GM23338 (cell line): ENCODE data around the gene IER3IP1. TPM values are rescaled to one million over a fixed set of nuclear protein-coding genes. Genes with fewer than 3 reads are reported as not detected.
"Not testable (repeated sequence)": the region's sequence is repeated elsewhere in the genome, so short reads cannot be mapped to it uniquely, and the experiment has no call there.

Experiments used
- ATAC-seq: fragments of 200-7000 bp; cut with Tn5 transposase; 3 replicates; pipeline ENCODE4 v1.9.1; 2020
- DNase-seq: peaks from one replicate; pipeline ENCODE4 v3.0.0-alpha.2; 2015; ENCODE audit warnings: low spot score
- H2AFZ ChIP-seq: fragments of 200-600 bp; sonication (generic); 2 replicates; pipeline ENCODE4 v1.8.0; 2016; ENCODE audit warnings: antibody characterized with exemption, mild to moderate bottlenecking, moderate library complexity
- H3F3A ChIP-seq: fragments of 200-600 bp; sonication (generic); replicated peaks from 2 replicates; pipeline ENCODE4 v1.8.0; 2017; ENCODE audit warnings: antibody characterized with exemption, mixed run types, low read depth
- H3K27ac ChIP-seq: fragments of 200-600 bp; sonication (generic); 2 replicates; pipeline ENCODE4 v1.6.1; 2016; ENCODE audit warnings: low read depth
- H3K27me3 ChIP-seq: fragments of 200-600 bp; sonication (generic); 2 replicates; pipeline ENCODE4 v1.8.0; 2016; ENCODE audit warnings: mild to moderate bottlenecking, mixed run types, moderate library complexity; ENCODE audit not compliant: insufficient read depth
- H3K36me3 ChIP-seq: fragments of 200-600 bp; sonication (generic); 2 replicates; pipeline ENCODE4 v1.8.0; 2016; ENCODE audit warnings: mild to moderate bottlenecking; ENCODE audit not compliant: insufficient read depth
- H3K4me1 ChIP-seq: fragments of 200-600 bp; sonication (generic); 2 replicates; pipeline ENCODE4 v1.8.0; 2016; ENCODE audit warnings: mild to moderate bottlenecking, moderate library complexity; ENCODE audit not compliant: insufficient read depth
- H3K4me2 ChIP-seq: fragments of 200-600 bp; sonication (generic); 2 replicates; pipeline ENCODE4 v1.7.1; 2017; ENCODE audit warnings: mixed run types
- H3K4me3 ChIP-seq: fragments of 200-600 bp; sonication (generic); 2 replicates; pipeline ENCODE4 v1.6.1; 2016; ENCODE audit warnings: mixed run types
- H3K79me2 ChIP-seq: fragments of 200-600 bp; sonication (generic); replicated peaks from 2 replicates; pipeline ENCODE4 v1.8.0; 2017; ENCODE audit warnings: mild to moderate bottlenecking; ENCODE audit not compliant: insufficient read depth
- H3K9me2 ChIP-seq: fragments of 200-600 bp; sonication (generic); 2 replicates; pipeline ENCODE4 v1.8.0; 2017; ENCODE audit not compliant: insufficient read depth
- H4K20me1 ChIP-seq: fragments of 200-600 bp; sonication (generic); replicated peaks from 2 replicates; pipeline ENCODE4 v1.8.0; 2017; ENCODE audit warnings: mild to moderate bottlenecking; ENCODE audit not compliant: insufficient read depth
- H3K27ac Mint-ChIP-seq: 2 replicates; pipeline ENCODE4 v1.8.0; 2020; ENCODE audit warnings: inconsistent platforms, mild to moderate bottlenecking, moderate library complexity, mixed read lengths
- H3K27me3 Mint-ChIP-seq: 3 replicates; pipeline ENCODE4 v1.8.0; 2022; ENCODE audit warnings: low read depth, mild to moderate bottlenecking, moderate library complexity, mixed read lengths, inconsistent platforms; ENCODE audit not compliant: insufficient read depth, poor library complexity
- H3K36me3 Mint-ChIP-seq: 3 replicates; pipeline ENCODE4 v1.8.0; 2021; ENCODE audit warnings: low read depth, mild to moderate bottlenecking, inconsistent platforms, moderate library complexity, mixed read lengths
- H3K4me1 Mint-ChIP-seq: 3 replicates; pipeline ENCODE4 v1.8.0; 2020; ENCODE audit warnings: mild to moderate bottlenecking, inconsistent platforms, mixed read lengths
- H3K4me3 Mint-ChIP-seq: 3 replicates; pipeline ENCODE4 v1.8.0; 2021; ENCODE audit warnings: moderate library complexity, mild to moderate bottlenecking, inconsistent platforms, mixed read lengths
- H3K9me3 Mint-ChIP-seq: 3 replicates; pipeline ENCODE4 v1.8.0; 2020; ENCODE audit warnings: moderate library complexity, mild to moderate bottlenecking, inconsistent platforms, mixed read lengths
- CREB1 ChIP-seq: fragments of 250-450 bp; sonication (Bioruptor Pico); IDR thresholded peaks from 2 replicates; pipeline ENCODE4 v1.5.0; 2020; ENCODE audit warnings: low read depth, mild to moderate bottlenecking, moderate library complexity
- EZH2 ChIP-seq: fragments of 200-600 bp; sonication (generic); IDR thresholded peaks from one replicate; pipeline ENCODE4 v1.8.0; 2017; ENCODE audit warnings: antibody characterized with exemption, mild to moderate bottlenecking, low read depth; ENCODE audit not compliant: unreplicated experiment
- EZH2phosphoT487 ChIP-seq: fragments of 200-600 bp; sonication (generic); IDR thresholded peaks from one replicate; pipeline ENCODE4 v1.8.1; 2018; ENCODE audit warnings: antibody characterized with exemption; ENCODE audit not compliant: unreplicated experiment
- JUNB ChIP-seq: IDR thresholded peaks from one replicate; pipeline ENCODE4 v1.6.1; 2016; ENCODE audit warnings: antibody characterized with exemption; ENCODE audit not compliant: unreplicated experiment
- NANOG ChIP-seq: IDR thresholded peaks from 2 replicates; pipeline ENCODE4 v1.6.1; 2016; ENCODE audit warnings: antibody characterized with exemption, borderline replicate concordance
- POLR2AphosphoS5 ChIP-seq: IDR thresholded peaks from 2 replicates; pipeline ENCODE4 v1.6.1; 2016; ENCODE audit warnings: antibody characterized with exemption, low read depth
- STAT1 ChIP-seq: IDR thresholded peaks from one replicate; pipeline ENCODE4 v1.6.1; 2016; ENCODE audit warnings: antibody characterized with exemption; ENCODE audit not compliant: unreplicated experiment
- ZNF114 ChIP-seq: fragments of 250-450 bp; sonication (Bioruptor Pico); IDR thresholded peaks from 2 replicates; pipeline ENCODE4 v1.5.0; 2020; ENCODE audit warnings: mild to moderate bottlenecking, moderate library complexity
- polyA plus RNA-seq: library from polyadenylated mRNA; unstranded; fragments of >200 nt; fragmentation: Nextera tagmentation; extraction: Ambion mirVana; gene quantifications from 2 replicates; pipeline ENCODE4 v1.2.1, GENCODE V29; 2016
- total RNA-seq: library from RNA; depleted of rRNA; stranded (reverse); fragments of >200 nt; shearing (Covaris generic); gene quantifications from 2 replicates; pipeline ENCODE4 v1.2.3, GENCODE V29; 2014
- TF ChIP-seq, protein P1 (sequence below): fragments of 250-450 bp; sonication (Bioruptor Pico); IDR thresholded peaks from 2 replicates; pipeline ENCODE4 v1.5.0; 2020; ENCODE audit warnings: mild to moderate bottlenecking, moderate library complexity
- TF ChIP-seq, protein P2 (sequence below): IDR thresholded peaks from one replicate; pipeline ENCODE4 v1.6.1; 2018; ENCODE audit warnings: antibody characterized with exemption; ENCODE audit not compliant: unreplicated experiment
- TF ChIP-seq, protein P3 (sequence below), 2 experiments: fragments of 200-600 bp in 1 of 2; sonication (generic) in 1 of 2; conservative IDR thresholded peaks; 2 replicates each; pipeline versions ENCODE4 v1.5.1 to v1.6.1; 2016 to 2017; ENCODE audit warnings: antibody characterized with exemption in 2 of 2, low read depth in 2 of 2, mild to moderate bottlenecking in 2 of 2, moderate library complexity in 1 of 2

Gene IER3IP1
- total and polyA plus RNA-seq, 2 experiments from 2014 or later: 12.2 to 24.0 TPM

DNA sequence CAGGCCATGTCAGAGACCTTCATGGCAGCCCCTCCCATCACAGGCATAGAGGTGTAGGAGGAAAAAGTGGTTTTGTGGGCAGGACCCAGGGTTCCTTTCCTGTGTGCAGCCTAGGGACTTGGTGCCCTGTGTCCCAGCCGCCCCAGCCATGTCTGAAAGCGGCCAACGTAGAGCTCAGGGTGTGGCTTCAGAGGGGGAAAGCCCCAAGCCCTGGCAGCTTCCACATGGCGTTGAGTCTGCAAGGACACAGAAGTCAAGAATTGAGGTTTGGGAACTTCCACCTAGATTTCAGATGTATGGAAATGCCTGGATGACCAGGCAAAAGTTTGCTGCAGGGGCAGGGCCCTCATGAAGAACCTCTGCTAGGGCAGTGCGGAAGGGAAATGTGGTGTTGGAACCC lies 6.0 kb upstream of the IER3IP1 start:
- not testable (repeated sequence) for H3K4me1 Mint-ChIP-seq
- peaks cover 23% of the 10 kb centered on the region for H3K9me3 Mint-ChIP-seq

DNA sequence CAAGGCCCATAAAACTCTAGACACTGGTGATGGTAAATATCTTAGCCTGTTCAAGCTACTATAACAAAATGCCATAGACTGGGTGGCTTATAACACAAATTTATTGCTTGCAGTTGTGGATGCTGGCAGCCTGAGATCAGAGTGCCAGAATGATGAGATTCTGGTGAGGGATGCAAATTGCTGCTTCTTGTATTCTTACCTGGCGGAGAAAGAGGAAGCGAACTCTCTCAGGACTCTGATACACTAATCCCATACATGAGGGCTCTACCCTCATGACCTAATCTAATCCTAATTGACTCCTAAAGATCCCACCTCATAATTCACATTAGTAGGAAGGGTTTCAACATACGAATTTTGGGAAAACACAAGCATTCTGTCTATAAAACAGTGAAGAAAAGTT lies 4.6 kb upstream of the IER3IP1 start:
- H3K36me3 Mint-ChIP-seq: peaks cover 11% of the 10 kb centered on the region; the same call in 2 of the 3 replicates
- no peak overlapping the region for H3K27ac Mint-ChIP-seq
- no peaks in the 10 kb centered on the region for H3K36me3 ChIP-seq
- no peaks in the 10 kb centered on the region for H4K20me1 ChIP-seq
- TF ChIP-seq CREB1 (no peak), EZH2phosphoT487 (no peak), EZH2 (no peak), STAT1 (no peak), JUNB (no peak), NANOG (no peak), ZNF114 (CRISPR knock-in tag) (no peak), POLR2AphosphoS5 (no peak)
- TF ChIP-seq, protein P1, sequence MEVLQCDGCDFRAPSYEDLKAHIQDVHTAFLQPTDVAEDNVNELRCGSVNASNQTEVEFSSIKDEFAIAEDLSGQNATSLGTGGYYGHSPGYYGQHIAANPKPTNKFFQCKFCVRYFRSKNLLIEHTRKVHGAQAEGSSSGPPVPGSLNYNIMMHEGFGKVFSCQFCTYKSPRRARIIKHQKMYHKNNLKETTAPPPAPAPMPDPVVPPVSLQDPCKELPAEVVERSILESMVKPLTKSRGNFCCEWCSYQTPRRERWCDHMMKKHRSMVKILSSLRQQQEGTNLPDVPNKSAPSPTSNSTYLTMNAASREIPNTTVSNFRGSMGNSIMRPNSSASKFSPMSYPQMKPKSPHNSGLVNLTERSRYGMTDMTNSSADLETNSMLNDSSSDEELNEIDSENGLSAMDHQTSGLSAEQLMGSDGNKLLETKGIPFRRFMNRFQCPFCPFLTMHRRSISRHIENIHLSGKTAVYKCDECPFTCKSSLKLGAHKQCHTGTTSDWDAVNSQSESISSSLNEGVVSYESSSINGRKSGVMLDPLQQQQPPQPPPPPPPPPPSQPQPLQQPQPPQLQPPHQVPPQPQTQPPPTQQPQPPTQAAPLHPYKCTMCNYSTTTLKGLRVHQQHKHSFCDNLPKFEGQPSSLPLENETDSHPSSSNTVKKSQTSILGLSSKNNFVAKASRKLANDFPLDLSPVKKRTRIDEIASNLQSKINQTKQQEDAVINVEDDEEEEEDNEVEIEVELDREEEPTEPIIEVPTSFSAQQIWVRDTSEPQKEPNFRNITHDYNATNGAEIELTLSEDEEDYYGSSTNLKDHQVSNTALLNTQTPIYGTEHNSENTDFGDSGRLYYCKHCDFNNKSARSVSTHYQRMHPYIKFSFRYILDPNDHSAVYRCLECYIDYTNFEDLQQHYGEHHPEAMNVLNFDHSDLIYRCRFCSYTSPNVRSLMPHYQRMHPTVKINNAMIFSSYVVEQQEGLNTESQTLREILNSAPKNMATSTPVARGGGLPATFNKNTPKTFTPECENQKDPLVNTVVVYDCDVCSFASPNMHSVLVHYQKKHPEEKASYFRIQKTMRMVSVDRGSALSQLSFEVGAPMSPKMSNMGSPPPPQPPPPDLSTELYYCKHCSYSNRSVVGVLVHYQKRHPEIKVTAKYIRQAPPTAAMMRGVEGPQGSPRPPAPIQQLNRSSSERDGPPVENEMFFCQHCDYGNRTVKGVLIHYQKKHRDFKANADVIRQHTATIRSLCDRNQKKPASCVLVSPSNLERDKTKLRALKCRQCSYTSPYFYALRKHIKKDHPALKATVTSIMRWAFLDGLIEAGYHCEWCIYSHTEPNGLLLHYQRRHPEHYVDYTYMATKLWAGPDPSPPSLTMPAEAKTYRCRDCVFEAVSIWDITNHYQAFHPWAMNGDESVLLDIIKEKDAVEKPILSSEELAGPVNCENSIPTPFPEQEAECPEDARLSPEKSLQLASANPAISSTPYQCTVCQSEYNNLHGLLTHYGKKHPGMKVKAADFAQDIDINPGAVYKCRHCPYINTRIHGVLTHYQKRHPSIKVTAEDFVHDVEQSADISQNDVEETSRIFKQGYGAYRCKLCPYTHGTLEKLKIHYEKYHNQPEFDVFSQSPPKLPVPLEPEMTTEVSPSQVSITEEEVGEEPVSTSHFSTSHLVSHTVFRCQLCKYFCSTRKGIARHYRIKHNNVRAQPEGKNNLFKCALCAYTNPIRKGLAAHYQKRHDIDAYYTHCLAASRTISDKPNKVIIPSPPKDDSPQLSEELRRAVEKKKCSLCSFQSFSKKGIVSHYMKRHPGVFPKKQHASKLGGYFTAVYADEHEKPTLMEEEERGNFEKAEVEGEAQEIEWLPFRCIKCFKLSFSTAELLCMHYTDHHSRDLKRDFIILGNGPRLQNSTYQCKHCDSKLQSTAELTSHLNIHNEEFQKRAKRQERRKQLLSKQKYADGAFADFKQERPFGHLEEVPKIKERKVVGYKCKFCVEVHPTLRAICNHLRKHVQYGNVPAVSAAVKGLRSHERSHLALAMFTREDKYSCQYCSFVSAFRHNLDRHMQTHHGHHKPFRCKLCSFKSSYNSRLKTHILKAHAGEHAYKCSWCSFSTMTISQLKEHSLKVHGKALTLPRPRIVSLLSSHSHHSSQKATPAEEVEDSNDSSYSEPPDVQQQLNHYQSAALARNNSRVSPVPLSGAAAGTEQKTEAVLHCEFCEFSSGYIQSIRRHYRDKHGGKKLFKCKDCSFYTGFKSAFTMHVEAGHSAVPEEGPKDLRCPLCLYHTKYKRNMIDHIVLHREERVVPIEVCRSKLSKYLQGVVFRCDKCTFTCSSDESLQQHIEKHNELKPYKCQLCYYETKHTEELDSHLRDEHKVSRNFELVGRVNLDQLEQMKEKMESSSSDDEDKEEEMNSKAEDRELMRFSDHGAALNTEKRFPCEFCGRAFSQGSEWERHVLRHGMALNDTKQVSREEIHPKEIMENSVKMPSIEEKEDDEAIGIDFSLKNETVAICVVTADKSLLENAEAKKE (CRISPR knock-in tag): no peak
- TF ChIP-seq, protein P2, sequence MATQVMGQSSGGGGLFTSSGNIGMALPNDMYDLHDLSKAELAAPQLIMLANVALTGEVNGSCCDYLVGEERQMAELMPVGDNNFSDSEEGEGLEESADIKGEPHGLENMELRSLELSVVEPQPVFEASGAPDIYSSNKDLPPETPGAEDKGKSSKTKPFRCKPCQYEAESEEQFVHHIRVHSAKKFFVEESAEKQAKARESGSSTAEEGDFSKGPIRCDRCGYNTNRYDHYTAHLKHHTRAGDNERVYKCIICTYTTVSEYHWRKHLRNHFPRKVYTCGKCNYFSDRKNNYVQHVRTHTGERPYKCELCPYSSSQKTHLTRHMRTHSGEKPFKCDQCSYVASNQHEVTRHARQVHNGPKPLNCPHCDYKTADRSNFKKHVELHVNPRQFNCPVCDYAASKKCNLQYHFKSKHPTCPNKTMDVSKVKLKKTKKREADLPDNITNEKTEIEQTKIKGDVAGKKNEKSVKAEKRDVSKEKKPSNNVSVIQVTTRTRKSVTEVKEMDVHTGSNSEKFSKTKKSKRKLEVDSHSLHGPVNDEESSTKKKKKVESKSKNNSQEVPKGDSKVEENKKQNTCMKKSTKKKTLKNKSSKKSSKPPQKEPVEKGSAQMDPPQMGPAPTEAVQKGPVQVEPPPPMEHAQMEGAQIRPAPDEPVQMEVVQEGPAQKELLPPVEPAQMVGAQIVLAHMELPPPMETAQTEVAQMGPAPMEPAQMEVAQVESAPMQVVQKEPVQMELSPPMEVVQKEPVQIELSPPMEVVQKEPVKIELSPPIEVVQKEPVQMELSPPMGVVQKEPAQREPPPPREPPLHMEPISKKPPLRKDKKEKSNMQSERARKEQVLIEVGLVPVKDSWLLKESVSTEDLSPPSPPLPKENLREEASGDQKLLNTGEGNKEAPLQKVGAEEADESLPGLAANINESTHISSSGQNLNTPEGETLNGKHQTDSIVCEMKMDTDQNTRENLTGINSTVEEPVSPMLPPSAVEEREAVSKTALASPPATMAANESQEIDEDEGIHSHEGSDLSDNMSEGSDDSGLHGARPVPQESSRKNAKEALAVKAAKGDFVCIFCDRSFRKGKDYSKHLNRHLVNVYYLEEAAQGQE: no peak
- TF ChIP-seq, protein P3, sequence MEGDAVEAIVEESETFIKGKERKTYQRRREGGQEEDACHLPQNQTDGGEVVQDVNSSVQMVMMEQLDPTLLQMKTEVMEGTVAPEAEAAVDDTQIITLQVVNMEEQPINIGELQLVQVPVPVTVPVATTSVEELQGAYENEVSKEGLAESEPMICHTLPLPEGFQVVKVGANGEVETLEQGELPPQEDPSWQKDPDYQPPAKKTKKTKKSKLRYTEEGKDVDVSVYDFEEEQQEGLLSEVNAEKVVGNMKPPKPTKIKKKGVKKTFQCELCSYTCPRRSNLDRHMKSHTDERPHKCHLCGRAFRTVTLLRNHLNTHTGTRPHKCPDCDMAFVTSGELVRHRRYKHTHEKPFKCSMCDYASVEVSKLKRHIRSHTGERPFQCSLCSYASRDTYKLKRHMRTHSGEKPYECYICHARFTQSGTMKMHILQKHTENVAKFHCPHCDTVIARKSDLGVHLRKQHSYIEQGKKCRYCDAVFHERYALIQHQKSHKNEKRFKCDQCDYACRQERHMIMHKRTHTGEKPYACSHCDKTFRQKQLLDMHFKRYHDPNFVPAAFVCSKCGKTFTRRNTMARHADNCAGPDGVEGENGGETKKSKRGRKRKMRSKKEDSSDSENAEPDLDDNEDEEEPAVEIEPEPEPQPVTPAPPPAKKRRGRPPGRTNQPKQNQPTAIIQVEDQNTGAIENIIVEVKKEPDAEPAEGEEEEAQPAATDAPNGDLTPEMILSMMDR (conservative IDR thresholded peaks at IDR 0.05; ENCODE audit: low read depth in 2 of 2): no peak
- H3K4me3 ChIP-seq: no peak overlapping the region
- H3K4me2 ChIP-seq: no peak overlapping the region
- ATAC-seq: no peak
- H3F3A ChIP-seq: no peaks in the 10 kb centered on the region
- H3K9me3 Mint-ChIP-seq: peaks cover 19% of the 10 kb centered on the region
- no peaks in the 10 kb centered on the region for H3K9me2 ChIP-seq
- H3K79me2 ChIP-seq: no peaks in the 10 kb centered on the region; the same call in 1 of the 2 replicates
- H3K27me3 Mint-ChIP-seq: peaks cover 6% of the 10 kb centered on the region
- no peaks in the 10 kb centered on the region for H3K27me3 ChIP-seq
- no peak overlapping the region for H3K4me3 Mint-ChIP-seq
- H3K4me1 ChIP-seq: 0 out of 2 replicates have a peak, but pooled peaks cover 8% of the 10 kb centered on the region
- no peak overlapping the region for H3K27ac ChIP-seq
- DNase-seq: no peak
- H3K4me1 Mint-ChIP-seq: no peaks in the 10 kb centered on the region; the same call in 2 of the 3 replicates
- H2AFZ ChIP-seq: no peak overlapping the region

More for the DNA sequence above, 6.0 kb upstream of the IER3IP1 start:
- H3K27ac Mint-ChIP-seq, H2AFZ ChIP-seq, H3K4me3 Mint-ChIP-seq, H3K4me1 ChIP-seq, H3K4me3 ChIP-seq, H3K27me3 ChIP-seq, H3K27me3 Mint-ChIP-seq, ATAC-seq, H4K20me1 ChIP-seq, DNase-seq, H3K4me2 ChIP-seq, H3K36me3 ChIP-seq, H3F3A ChIP-seq, H3K27ac ChIP-seq, H3K79me2 ChIP-seq, H3K9me2 ChIP-seq: not testable (repeated sequence)
- H3K36me3 Mint-ChIP-seq: peaks cover 14% of the 10 kb centered on the region; the same call in 2 of the 3 replicates
